GM12865 (cell line): ENCODE data around the gene GK2.

ENCODE experiments used
- DNase-seq: peaks from one replicate; pipeline ENCODE4 v3.0.0; 2010; ENCODE audit warnings: low read depth
- H3K4me3 ChIP-seq: 2 replicates; pipeline ENCODE4 v1.5.1; 2011; ENCODE audit warnings: mild to moderate bottlenecking, low read depth, low read length, control low read depth
- CTCF ChIP-seq: IDR thresholded peaks from 2 replicates; pipeline ENCODE4 v1.5.1; 2011; ENCODE audit warnings: low read length, control low read depth, low read depth, inconsistent platforms; ENCODE audit not compliant: insufficient read depth; ENCODE audit errors: missing control alignments

The GK2 gene

GRCh38 chr4:79395841-79396240, 12.2 kb downstream of the GK2 start:
- DNase-seq = no peak
- TF ChIP-seq CTCF = no peak
- no peak overlapping the region for H3K4me3 ChIP-seq

GRCh38 chr4:79390890-79391289, 17.1 kb downstream of the GK2 start:
- DNase-seq = no peak
- no peak for TF ChIP-seq CTCF
- H3K4me3 ChIP-seq = no peak overlapping the region

GRCh38 chr4:79385641-79386040, 22.4 kb downstream of the GK2 start:
- no peak for DNase-seq
- TF ChIP-seq CTCF = no peak

GRCh38 chr4:79381161-79381560, 26.9 kb downstream of the GK2 start:
- DNase-seq = no peak
- no peak overlapping the region for H3K4me3 ChIP-seq
- no peak for TF ChIP-seq CTCF

More at GRCh38 chr4:79385641-79386040, 22.4 kb downstream of the GK2 start:
- H3K4me3 ChIP-seq = no peak overlapping the region

- no peak overlapping the region for H3K4me3 ChIP-seq
- TF ChIP-seq CTCF = no peak
- DNase-seq = no peak
Measured at GRCh38 chr4:79370026-79370425, 38.0 kb downstream of the GK2 start.

GRCh38 chr4:79367096-79367495, 40.9 kb downstream of the GK2 start:
- H3K4me3 ChIP-seq = no peak overlapping the region
- no peak for DNase-seq
- no peak for TF ChIP-seq CTCF

GRCh38 chr4:79366422-79366821, 41.6 kb downstream of the GK2 start:
- no peak for DNase-seq
- H3K4me3 ChIP-seq = no peak overlapping the region
- no peak for TF ChIP-seq CTCF
